GM18526 (cell line): ENCODE results near the gene TTF2.

Experiments used
- POLR2A ChIP-seq: IDR thresholded peaks from 3 replicates; pipeline ENCODE4 v1.6.1; 2011; ENCODE audit not compliant: insufficient read length; ENCODE audit errors: extremely low read depth

Gene TTF2

GRCh38 chr1:117098287-117098890, 38.3 kb downstream of the TTF2 start:
- no peak for TF ChIP-seq POLR2A

- TF ChIP-seq POLR2A, result no peak
These were observed 41.2 kb downstream of the TTF2 start for GRCh38 chr1:117101334-117101733.

GRCh38 chr1:117104986-117105385, 44.9 kb downstream of the TTF2 start:
- no peak for TF ChIP-seq POLR2A

- no peak for TF ChIP-seq POLR2A
These were observed 45.6 kb downstream of the TTF2 start for GRCh38 chr1:117105722-117106121.

- no peak for TF ChIP-seq POLR2A
These were observed 46.4 kb downstream of the TTF2 start for GRCh38 chr1:117106478-117106877.

GRCh38 chr1:117107364-117107763, 47.2 kb downstream of the TTF2 start:
- TF ChIP-seq POLR2A, result no peak

GRCh38 chr1:117110774-117111173, 50.6 kb downstream of the TTF2 start:
- no peak for TF ChIP-seq POLR2A

- no peak for TF ChIP-seq POLR2A
These were observed 52.1 kb downstream of the TTF2 start for GRCh38 chr1:117112047-117112717.

- TF ChIP-seq POLR2A, result no peak
These were observed 53.1 kb downstream of the TTF2 start for GRCh38 chr1:117113199-117113598.

GRCh38 chr1:117114877-117115276, 54.8 kb downstream of the TTF2 start:
- TF ChIP-seq POLR2A, result no peak

GRCh38 chr1:117116090-117116783, 56.1 kb downstream of the TTF2 start:
- no peak for TF ChIP-seq POLR2A

GRCh38 chr1:117116784-117117130, 56.6 kb downstream of the TTF2 start:
- TF ChIP-seq POLR2A, result no peak

- TF ChIP-seq POLR2A, result no peak
These were observed 57.6 kb downstream of the TTF2 start for GRCh38 chr1:117117697-117118096.

- no peak for TF ChIP-seq POLR2A
These were observed 58.0 kb downstream of the TTF2 start for GRCh38 chr1:117118137-117118536.

GRCh38 chr1:117120774-117121588, 60.9 kb downstream of the TTF2 start:
- TF ChIP-seq POLR2A, result no peak
